Cardiac fibroblast (primary cell): ENCODE results near the gene ERGIC1.
A peak's percentile ranks its signal among the peaks of the same experiment; 100 is the strongest.
"Not testable (repeated sequence)": the region's sequence is repeated elsewhere in the genome, so short reads cannot be mapped to it uniquely, and the experiment has no call there.

Source experiments
- DNase-seq, 2 donors: peaks; one replicate each; pipeline versions ENCODE4 v3.0.0 to v3.0.0-alpha.2; 2010; ENCODE audit warnings: low read depth in 2 of 2
- H3K4me3 ChIP-seq, 2 donors: replicated peaks in 1 of 2; 1 replicate in 1 of 2; 2 replicates in 1 of 2; pipeline ENCODE4 v1.5.1; 2011; ENCODE audit warnings: low read depth in 2 of 2, low read length in 2 of 2, mild to moderate bottlenecking in 2 of 2, moderate library complexity in 1 of 2
- CTCF ChIP-seq: IDR thresholded peaks from one replicate; pipeline ENCODE4 v1.5.1; 2011; ENCODE audit warnings: low read depth, mild to moderate bottlenecking, low read length, inconsistent platforms

Gene ERGIC1

GRCh38 chr5:172891716-172892421 is 57.8 kb downstream of the ERGIC1 start:
- no peak overlapping the region for H3K4me3 ChIP-seq
- peak; percentile 84 to 96 for DNase-seq
- TF ChIP-seq CTCF: no peak

GRCh38 chr5:172892713-172893112 is 58.7 kb downstream of the ERGIC1 start:
- TF ChIP-seq CTCF: no peak
- H3K4me3 ChIP-seq: no peak overlapping the region

GRCh38 chr5:172894767-172895388 is 60.8 kb downstream of the ERGIC1 start:
- no peak for DNase-seq
- H3K4me3 ChIP-seq: no peak overlapping the region
- no peak for TF ChIP-seq CTCF

More at GRCh38 chr5:172892713-172893112, 58.7 kb downstream of the ERGIC1 start:
- no peak for DNase-seq

GRCh38 chr5:172895549-172895948 is 61.5 kb downstream of the ERGIC1 start:
- TF ChIP-seq CTCF: no peak
- DNase-seq: no peak
- H3K4me3 ChIP-seq: no peak overlapping the region

- DNase-seq: peak in 1 of 2 donors; percentile 48
- no peak for TF ChIP-seq CTCF
- no peak overlapping the region for H3K4me3 ChIP-seq
Measured at GRCh38 chr5:172896465-172896864, 62.4 kb downstream of the ERGIC1 start.

- DNase-seq: not testable (repeated sequence)
- peak overlapping the region in 1 of 2 donors; percentile 21 for H3K4me3 ChIP-seq
Measured at GRCh38 chr5:172897067-172897466, 63.0 kb downstream of the ERGIC1 start.

GRCh38 chr5:172897481-172898217 is 63.6 kb downstream of the ERGIC1 start:
- peak overlapping the region in 1 of 2 donors; percentile 21 for H3K4me3 ChIP-seq
- peak; percentile 7 for TF ChIP-seq CTCF
- peak; percentile 83 to 92 for DNase-seq
